ENCODE measurements around the gene TNFRSF9.
A peak's percentile ranks its signal among the peaks of the same experiment; 100 is the strongest.
"Not testable (repeated sequence)": the region's sequence is repeated elsewhere in the genome, so short reads cannot be mapped to it uniquely, and the experiment has no call there.

Gene TNFRSF9

GRCh38 chr1:7940745-7941436, at the start of gene TNFRSF9:
Gene TNFRSF9, minus strand, starts transcription at chr1:7940839. Its CDS starts 845 bp downstream, at chr1:7939994.
- DNase-seq: no peak

- DNase-seq: no peak
Observed at GRCh38 chr1:7989762-7990428, 49.3 kb upstream of the TNFRSF9 start.

DNA sequence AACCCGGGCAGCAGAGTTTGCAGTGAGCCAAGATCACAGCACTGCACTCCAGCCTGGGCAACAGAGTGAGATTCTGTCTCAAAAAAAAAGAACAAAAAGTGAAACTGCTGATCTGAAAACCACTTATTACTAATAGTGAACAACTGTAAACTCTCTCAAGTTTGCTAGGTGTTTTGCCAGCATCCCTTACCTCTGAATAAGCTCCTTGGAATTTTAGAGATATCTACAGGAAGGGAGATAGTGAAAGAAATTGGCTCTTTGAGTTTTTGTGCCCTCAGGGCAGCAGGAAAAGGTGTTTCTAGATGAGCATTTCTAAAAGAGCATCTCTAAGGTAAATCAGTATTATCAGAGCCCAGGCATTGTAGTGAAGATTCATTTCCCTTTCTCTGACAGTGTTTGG, 47.9 kb upstream of the TNFRSF9 start:
- no peak for DNase-seq

DNA sequence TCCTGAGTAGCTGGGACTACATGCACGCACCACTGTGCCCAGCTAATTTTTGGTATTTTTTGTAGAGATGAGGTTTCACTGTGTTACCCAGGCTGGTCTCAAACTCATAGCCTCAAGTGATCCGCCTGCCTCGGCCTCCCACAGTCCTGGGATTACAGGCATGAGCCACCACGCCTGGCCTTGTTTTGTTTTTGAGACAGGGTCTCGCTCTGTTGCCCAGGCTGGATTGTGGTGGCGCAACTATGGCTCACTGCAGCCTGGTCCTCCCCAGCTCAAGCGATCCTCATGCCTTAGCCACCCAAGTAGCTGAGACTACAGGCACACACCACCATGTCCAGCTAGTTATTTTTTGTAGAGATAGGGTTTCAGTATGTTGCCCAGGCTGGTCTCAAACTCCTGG, 46.9 kb upstream of the TNFRSF9 start:
- DNase-seq: no peak

GRCh38 chr1:7985851-7986612, 45.4 kb upstream of the TNFRSF9 start:
- DNase-seq: peak; percentile 37

GRCh38 chr1:7984811-7985210, 44.2 kb upstream of the TNFRSF9 start:
- DNase-seq: peak; percentile 65

DNA sequence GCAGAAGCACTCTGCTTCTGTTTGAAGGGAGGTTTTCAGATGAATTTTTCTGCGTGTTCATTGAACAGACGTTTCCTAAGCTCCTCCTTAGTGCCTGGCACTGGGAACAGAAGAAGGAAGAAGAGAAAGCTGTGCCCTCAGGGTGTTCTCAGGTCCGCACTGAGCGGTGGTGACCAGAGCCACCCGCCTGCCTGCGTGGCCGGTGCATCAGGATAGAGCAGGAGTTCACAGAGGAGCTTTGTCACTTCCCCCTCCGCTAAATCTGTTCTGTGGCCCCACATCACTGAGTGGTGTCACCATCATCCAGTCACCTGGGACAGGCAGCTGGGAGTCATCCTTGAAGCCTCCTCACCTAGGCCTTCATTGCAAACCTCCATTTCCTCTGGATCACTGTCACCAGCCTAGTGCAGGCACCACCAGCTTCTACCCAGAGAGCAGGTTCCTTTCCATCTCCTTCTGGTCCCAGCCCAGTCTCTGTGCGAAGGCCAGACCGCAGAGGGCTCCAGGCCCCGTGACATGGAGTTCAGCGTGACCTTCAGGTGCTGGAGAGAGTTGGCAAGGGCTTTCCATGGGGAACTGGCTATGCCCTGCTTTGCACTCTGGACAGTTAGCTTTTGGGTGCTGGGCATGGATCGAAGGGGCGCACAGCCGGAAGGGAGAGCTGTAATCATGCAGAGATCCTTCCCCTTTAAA, 42.6 kb upstream of the TNFRSF9 start:
- no peak for DNase-seq

DNA sequence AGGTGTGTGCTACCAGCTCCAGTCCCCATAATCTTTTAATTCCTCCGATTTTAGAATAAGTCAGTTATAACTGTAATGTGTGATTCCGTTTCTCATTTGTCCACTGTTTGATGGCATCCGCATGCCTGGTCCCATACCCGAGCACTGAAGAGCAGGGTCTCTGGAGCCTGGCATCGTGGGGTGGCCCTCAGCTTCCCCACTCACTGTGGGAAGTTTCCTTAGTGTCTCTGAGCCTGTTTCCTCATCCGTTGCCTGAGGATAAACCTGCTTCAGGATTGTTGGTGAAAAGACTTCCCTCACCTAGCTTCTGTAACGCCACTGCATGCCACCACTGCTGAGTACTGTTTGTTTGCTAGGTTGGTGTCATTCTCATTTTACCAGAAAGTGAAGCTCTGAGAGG, 40.3 kb upstream of the TNFRSF9 start:
- DNase-seq: no peak

- DNase-seq: peak; percentile 88
Observed at GRCh38 chr1:7975212-7975865, 34.7 kb upstream of the TNFRSF9 start.

- no peak for DNase-seq
Observed at GRCh38 chr1:7973086-7973485, 32.4 kb upstream of the TNFRSF9 start.

DNA sequence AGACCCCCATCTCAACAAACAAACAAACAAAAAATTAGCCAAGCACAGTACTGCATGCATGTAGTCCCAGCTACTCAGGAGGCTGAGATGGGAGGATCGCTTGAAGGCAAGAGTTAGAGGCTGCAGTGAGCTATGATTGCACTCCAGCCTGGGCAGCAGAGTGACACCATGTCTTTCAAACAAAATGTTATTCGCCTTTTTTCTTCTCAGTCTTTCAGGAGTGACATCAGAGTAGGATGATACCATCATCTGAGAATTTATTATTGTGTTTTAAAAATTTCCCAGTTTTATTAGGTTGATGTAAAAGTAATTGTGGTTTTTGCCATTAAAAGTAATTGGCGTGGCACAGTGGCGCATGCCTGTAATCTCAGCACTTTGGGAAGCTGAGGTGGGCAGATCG, 31.6 kb upstream of the TNFRSF9 start:
- no peak for DNase-seq

DNA sequence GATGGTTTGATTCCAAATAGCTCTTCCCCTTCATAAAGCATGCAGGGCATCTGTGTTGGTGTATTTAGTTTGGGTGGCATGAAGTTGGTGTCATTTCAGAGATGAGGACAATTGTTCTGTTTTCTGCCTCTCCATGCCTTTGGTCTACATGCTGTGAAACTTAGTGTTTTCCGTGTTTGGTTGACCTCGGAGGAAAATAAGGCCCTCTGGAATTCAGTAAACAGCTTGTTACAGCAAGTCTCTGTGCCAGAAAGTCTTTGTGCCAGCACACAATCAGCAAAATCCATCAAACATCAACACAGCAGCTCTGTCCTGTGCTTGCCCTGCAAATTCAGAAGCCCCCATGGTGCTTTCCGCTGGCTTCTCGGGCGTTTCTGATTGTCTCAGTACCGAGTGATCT, 30.4 kb upstream of the TNFRSF9 start:
- no peak for DNase-seq

DNA sequence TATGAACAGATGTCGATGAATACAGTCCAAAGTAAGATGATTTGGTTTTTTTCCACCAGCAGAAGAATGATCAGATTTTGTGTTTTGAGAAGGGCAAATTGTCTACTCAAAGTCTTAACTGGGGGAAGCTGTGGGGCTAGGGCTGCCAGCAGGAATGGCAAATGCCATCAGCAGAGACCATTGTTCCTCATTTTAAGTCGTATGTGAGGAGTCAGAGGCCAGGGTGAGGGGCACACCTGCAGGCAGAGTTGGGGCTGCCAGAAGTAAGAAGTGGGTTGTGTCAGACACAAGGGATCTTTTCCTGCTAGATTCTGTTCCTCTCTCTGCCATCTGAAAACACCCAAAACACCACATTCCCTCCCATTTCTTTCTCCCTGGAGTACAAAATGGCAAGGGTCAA, 29.6 kb upstream of the TNFRSF9 start:
- no peak for DNase-seq

- DNase-seq: no peak
Observed at GRCh38 chr1:7967651-7968050, 27.0 kb upstream of the TNFRSF9 start.

DNA sequence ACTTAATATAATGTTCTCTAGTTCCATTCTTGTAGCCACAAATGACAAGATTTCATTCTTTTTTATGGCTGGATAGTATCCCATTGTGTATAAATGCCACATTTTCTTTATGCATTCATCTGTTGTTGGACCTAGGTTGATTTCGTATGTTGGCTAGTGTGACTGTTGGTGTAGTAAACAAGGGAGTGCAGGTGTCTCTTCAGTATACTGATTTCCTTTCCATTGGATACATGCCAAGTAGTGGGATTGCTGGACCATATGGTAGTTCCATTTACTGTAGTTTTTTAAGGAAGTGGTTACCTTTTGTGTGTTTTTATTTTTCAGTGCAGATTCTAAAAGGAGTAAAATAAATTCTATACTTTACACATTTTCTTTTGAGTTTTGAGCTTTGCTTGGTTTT, 26.6 kb upstream of the TNFRSF9 start:
- DNase-seq: no peak

GRCh38 chr1:7964476-7964875, 23.8 kb upstream of the TNFRSF9 start:
- DNase-seq: no peak

DNA sequence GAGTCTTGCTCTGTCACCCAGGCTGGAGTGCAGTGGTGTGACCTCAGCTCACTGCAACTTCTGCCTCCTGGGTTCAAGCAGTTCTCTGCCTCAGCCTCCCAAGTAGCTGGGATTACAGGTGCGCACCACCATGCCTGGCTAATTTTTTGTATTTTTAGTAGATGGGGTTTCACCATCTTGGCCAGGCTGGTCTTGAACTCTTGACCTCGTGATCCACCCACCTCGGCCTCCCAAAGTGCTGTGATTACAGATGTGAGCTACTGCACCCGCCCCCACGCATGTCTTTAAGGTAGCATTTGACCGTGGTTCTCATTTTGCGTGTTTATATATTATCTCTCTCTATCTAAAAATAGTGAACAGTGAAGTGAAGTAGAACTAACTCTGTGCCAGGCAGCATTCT, 23.2 kb upstream of the TNFRSF9 start:
- DNase-seq: not testable (repeated sequence)

DNA sequence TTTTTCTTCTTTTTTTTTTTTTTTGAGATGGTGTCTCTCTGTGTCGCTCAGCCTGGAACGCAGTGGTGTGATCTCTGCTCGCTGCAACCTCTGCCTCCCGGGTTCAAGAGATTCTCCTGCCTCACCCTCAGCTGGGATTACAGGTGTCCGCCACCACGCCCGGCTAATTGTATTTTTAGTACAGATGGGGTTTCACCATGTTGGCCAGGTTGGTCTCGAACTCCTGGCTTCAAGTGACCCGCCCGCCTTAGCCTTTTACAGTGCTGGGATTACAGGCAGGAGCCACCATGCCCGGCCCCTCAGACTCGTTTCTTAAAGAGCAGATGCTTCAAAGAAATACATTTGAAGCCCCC, 22.7 kb upstream of the TNFRSF9 start:
- not testable (repeated sequence) for DNase-seq

GRCh38 chr1:7962636-7963377, 22.2 kb upstream of the TNFRSF9 start:
- no peak for DNase-seq

GRCh38 chr1:7962014-7962335, 21.3 kb upstream of the TNFRSF9 start:
- peak; percentile 53 for DNase-seq

DNA sequence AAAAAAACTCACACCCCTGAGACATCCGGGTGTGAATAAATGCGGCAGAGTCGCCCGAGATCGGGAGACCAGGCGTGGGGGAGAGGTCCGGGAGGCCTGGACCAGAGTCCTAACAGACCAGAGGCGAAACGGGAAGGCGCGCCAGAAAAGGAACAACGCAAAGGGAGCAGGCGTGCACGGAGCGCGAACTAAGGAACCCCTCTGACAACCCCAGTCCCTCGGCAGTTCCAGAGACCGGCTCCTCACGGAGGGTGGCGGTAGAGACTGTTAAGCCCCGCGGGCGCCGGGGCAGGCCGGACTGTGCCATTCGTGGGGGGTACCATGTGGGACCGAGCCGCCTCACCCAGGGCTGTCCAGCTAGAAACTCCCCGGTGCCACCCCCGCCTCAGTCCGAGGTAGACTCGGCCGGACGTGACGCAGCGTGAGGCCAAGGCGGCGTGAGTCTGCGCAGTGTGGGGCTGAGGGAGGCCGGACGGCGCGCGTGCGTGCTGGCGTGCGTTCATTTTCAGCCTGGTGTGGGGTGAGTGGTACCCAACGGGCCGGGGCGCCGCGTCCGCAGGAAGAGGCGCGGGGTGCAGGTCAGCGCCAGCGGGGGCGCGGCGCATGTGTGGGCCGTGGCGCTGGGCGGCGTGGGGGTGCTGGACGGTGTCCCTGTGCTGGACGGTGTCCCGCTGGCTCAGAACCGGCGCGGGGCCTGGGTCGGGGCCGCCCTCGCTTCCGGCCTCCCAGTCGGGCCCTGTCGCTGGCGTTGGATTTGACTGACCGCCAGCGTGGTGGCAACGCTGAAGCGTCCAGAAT, 20.8 kb upstream of the TNFRSF9 start, which contains the start of gene PARK7:
Gene PARK7, plus strand, starts transcription at position 496 of the 798 bp plus-strand sequence. CDS start 1,075 bp downstream, outside the sequence.
- peak; percentile 99 for DNase-seq
